ENCODE results near the gene RCBTB1. TPM values are rescaled to one million over a fixed set of nuclear protein-coding genes. Genes with fewer than 3 reads are reported as not detected.
A peak's percentile ranks its signal among the peaks of the same experiment; 100 is the strongest.

Gene RCBTB1
- polyA plus RNA-seq (19.4 to 26.9 TPM (median 23.5 TPM) in 3 replicates), polyA minus RNA-seq (13.4 to 34.2 TPM (median 14.0 TPM) in 3 replicates)
- polyA plus RNA-seq (2011; ENCODE audit: low read depth), result 6.5 TPM
- polyA plus RNA-seq (2011; cell fraction: cytosol; rRNA removed), result 16.6 and 25.8 TPM in 2 replicates
- polyA plus RNA-seq (2011; cell fraction: nucleus; rRNA removed), result 30.9 and 43.5 TPM in 2 replicates
- 11.2 and 20.3 TPM in 2 replicates for polyA plus RNA-seq (2012; ENCODE audit: low replicate concordance)
- polyA minus RNA-seq (2011; cell fraction: cytosol; rRNA and poly(A)+ RNA removed), result 22.8 TPM
- polyA minus RNA-seq (2011; cell fraction: nucleus; rRNA and poly(A)+ RNA removed), result 15.1 and 31.3 TPM in 2 replicates

- Histone ChIP-seq H3K79me2 (ENCODE audit: control insufficient read depth, insufficient read depth, low read length) (peaks cover 32% of the 10 kb centered on the region), H3K27ac (ENCODE audit: control insufficient read depth, insufficient read depth, low read length) (peak within 1 kb of the TSS; percentile 87), H3K36me3 (ENCODE audit: control insufficient read depth in 2 of 2, extremely low read depth in 1 of 2, insufficient read depth in 2 of 2, low read length in 2 of 2) (peaks cover 0 to 3% of the 10 kb centered on the region in 2 experiments), H3K4me1 (ENCODE audit: control insufficient read depth, extremely low read depth, insufficient read depth, low read length) (peaks cover 37% of the 10 kb centered on the region), H3K4me3 (ENCODE audit: control insufficient read depth in 2 of 3, extremely low read depth in 1 of 3, insufficient read depth in 2 of 3, low read depth in 1 of 3, low read length in 3 of 3) (peak within 1 kb of the TSS; percentile 82 to 89 (median 88)), H3K9ac (ENCODE audit: control insufficient read depth, extremely low read depth, insufficient read depth, low read length) (peak within 1 kb of the TSS; percentile 90), H4K20me1 (ENCODE audit: control insufficient read depth, extremely low read depth, insufficient read depth, low read length) (no peaks in the 10 kb centered on the region), H3K4me2 (ENCODE audit: control insufficient read depth, extremely low read depth, insufficient read depth, low read depth, low read length) (peak within 1 kb of the TSS; percentile 90), H2AFZ (ENCODE audit: control insufficient read depth, low read length) (peak within 1 kb of the TSS; percentile 91), H3K9me3 (ENCODE audit: control insufficient read depth, low read depth, low read length) (no peaks in the 10 kb centered on the region), H3K9me1 (ENCODE audit: control insufficient read depth, extremely low read depth, insufficient read depth, low read length) (no peaks in the 10 kb centered on the region), H3K27me3 (ENCODE audit: control insufficient read depth, extremely low read depth, insufficient read depth, low read length) (no peaks in the 10 kb centered on the region)
- DNase-seq (ENCODE audit: low read depth, low spot score), result no peak
- dilution Hi-C loops (cut with MboI; ENCODE audit: extremely low pct_ligation_motif_present, low sequenced_read_pairs), result no loop called here
- TF ChIP-seq CTCF (optimal IDR thresholded peaks at IDR 0.05 in 1 of 3, IDR thresholded peaks at IDR 0.05 in 1 of 3, conservative IDR thresholded peaks at IDR 0.05 in 1 of 3; ENCODE audit: extremely low read depth in 1 of 3, insufficient read depth in 2 of 3, low read length in 3 of 3) (no peak), EZH2 (IDR thresholded peaks at IDR 0.05; ENCODE audit: low read length) (no peak)
- peak; percentile 44 for FAIRE-seq
These were observed at the start of gene RCBTB1 for GRCh38 chr13:49585220-49586157. Gene RCBTB1, minus strand, starts transcription at chr13:49585558. Its CDS starts 18,279 bp downstream, at chr13:49567279.

GRCh38 chr13:49633710-49634109 lies 48.4 kb upstream of the RCBTB1 start:
- DNase-seq (ENCODE audit: low read depth, low spot score) (no peak), FAIRE-seq (no peak)
- Histone ChIP-seq H2AFZ (ENCODE audit: control insufficient read depth, low read length) (no peak overlapping the region), H3K4me1 (ENCODE audit: control insufficient read depth, extremely low read depth, insufficient read depth, low read length) (no peaks in the 10 kb centered on the region), H3K9me1 (ENCODE audit: control insufficient read depth, extremely low read depth, insufficient read depth, low read length) (no peaks in the 10 kb centered on the region), H3K36me3 (ENCODE audit: control insufficient read depth in 2 of 2, extremely low read depth in 1 of 2, insufficient read depth in 2 of 2, low read length in 2 of 2) (no peaks in the 10 kb centered on the region), H3K4me2 (ENCODE audit: control insufficient read depth, extremely low read depth, insufficient read depth, low read depth, low read length) (no peak overlapping the region), H4K20me1 (ENCODE audit: control insufficient read depth, extremely low read depth, insufficient read depth, low read length) (no peaks in the 10 kb centered on the region), H3K9me3 (ENCODE audit: control insufficient read depth, low read depth, low read length) (no peaks in the 10 kb centered on the region), H3K79me2 (ENCODE audit: control insufficient read depth, insufficient read depth, low read length) (no peaks in the 10 kb centered on the region), H3K4me3 (ENCODE audit: control insufficient read depth in 2 of 3, extremely low read depth in 1 of 3, insufficient read depth in 2 of 3, low read depth in 1 of 3, low read length in 3 of 3) (no peak overlapping the region), H3K9ac (ENCODE audit: control insufficient read depth, extremely low read depth, insufficient read depth, low read length) (no peak overlapping the region), H3K27ac (ENCODE audit: control insufficient read depth, insufficient read depth, low read length) (no peak overlapping the region), H3K27me3 (ENCODE audit: control insufficient read depth, extremely low read depth, insufficient read depth, low read length) (no peaks in the 10 kb centered on the region)
- TF ChIP-seq CTCF (optimal IDR thresholded peaks at IDR 0.05 in 1 of 3, IDR thresholded peaks at IDR 0.05 in 1 of 3, conservative IDR thresholded peaks at IDR 0.05 in 1 of 3; ENCODE audit: extremely low read depth in 1 of 3, insufficient read depth in 2 of 3, low read length in 3 of 3), result no peak
- dilution Hi-C loops (cut with MboI; ENCODE audit: extremely low pct_ligation_motif_present, low sequenced_read_pairs), result no loop called here

All from keratinocyte (primary cell).